Endothelial cell of umbilical vein (primary cell): ENCODE data around the gene MOBP.

ENCODE experiments used
- EZH2 ChIP-seq: IDR thresholded peaks from 2 replicates; pipeline ENCODE4 v1.6.1; 2012; ENCODE audit warnings: borderline replicate concordance, low read depth, mild to moderate bottlenecking, moderate library complexity, low read length, inconsistent platforms; ENCODE audit not compliant: severe bottlenecking
- GATA2 ChIP-seq: IDR thresholded peaks from 2 replicates; pipeline ENCODE4 v1.7.0; 2011; ENCODE audit warnings: low read depth, mild to moderate bottlenecking, moderate library complexity, mixed read lengths, low read length; ENCODE audit not compliant: insufficient read length, insufficient read depth
- MAX ChIP-seq: IDR thresholded peaks from 2 replicates; pipeline ENCODE4 v1.6.1; 2011; ENCODE audit not compliant: insufficient read depth, insufficient read length
- MYC ChIP-seq: IDR thresholded peaks from one replicate; pipeline ENCODE4 v1.6.1; 2011; ENCODE audit warnings: mild to moderate bottlenecking, low read depth, low read length
- POLR2A ChIP-seq: IDR thresholded peaks from 2 replicates; pipeline ENCODE4 v1.6.1; 2012; ENCODE audit warnings: low read depth, mild to moderate bottlenecking, control low read depth, low read length
- POLR2AphosphoS5 ChIP-seq: IDR thresholded peaks from 2 replicates; pipeline ENCODE4 v1.6.1; 2012; ENCODE audit warnings: low read depth, mild to moderate bottlenecking, control low read depth, low read length, moderate library complexity; ENCODE audit not compliant: insufficient read depth
- TF ChIP-seq, protein P1 (sequence below), 2 donors: IDR thresholded peaks; 1 replicate in 1 of 2; 2 replicates in 1 of 2; pipeline ENCODE4 v1.5.1; 2011; ENCODE audit warnings: low read length in 2 of 2, mild to moderate bottlenecking in 2 of 2, moderate library complexity in 2 of 2, control low read depth in 1 of 2, inconsistent platforms in 1 of 2, low read depth in 1 of 2; ENCODE audit not compliant: insufficient read depth in 1 of 2; ENCODE audit errors: extremely low read depth in 1 of 2

DNA sequence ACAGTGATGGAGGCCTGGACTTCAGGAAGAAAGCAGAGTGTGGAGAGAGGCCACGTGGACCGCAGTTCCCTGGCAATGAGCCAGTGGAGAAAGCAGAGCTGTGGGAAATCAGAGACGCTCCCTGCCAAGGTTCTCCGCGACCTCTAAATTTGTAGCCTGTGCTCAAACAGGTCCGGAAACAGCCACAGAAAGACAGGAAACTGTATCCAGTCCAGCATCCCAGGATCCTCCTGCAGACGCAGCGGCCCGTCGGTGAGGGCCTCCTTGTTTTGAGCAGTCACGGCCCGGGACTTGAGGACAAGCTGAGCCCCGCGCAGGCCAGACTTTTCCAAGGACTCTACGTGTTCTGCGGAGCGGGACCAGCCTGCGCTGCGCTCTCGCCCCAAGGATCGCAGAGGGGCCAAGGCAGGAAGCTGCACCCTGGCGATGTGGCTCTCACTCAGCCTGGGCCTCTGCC lies 38.7 kb upstream of the MOBP start:
- TF ChIP-seq, protein P1, sequence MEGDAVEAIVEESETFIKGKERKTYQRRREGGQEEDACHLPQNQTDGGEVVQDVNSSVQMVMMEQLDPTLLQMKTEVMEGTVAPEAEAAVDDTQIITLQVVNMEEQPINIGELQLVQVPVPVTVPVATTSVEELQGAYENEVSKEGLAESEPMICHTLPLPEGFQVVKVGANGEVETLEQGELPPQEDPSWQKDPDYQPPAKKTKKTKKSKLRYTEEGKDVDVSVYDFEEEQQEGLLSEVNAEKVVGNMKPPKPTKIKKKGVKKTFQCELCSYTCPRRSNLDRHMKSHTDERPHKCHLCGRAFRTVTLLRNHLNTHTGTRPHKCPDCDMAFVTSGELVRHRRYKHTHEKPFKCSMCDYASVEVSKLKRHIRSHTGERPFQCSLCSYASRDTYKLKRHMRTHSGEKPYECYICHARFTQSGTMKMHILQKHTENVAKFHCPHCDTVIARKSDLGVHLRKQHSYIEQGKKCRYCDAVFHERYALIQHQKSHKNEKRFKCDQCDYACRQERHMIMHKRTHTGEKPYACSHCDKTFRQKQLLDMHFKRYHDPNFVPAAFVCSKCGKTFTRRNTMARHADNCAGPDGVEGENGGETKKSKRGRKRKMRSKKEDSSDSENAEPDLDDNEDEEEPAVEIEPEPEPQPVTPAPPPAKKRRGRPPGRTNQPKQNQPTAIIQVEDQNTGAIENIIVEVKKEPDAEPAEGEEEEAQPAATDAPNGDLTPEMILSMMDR (IDR thresholded peaks at IDR 0.05; ENCODE audit: extremely low read depth in 1 of 2, insufficient read depth in 1 of 2, low read depth in 1 of 2, low read length in 2 of 2) = no peak
- TF ChIP-seq POLR2AphosphoS5 = peak; percentile 16
- peak; percentile 83 for TF ChIP-seq MAX
- no peak for TF ChIP-seq EZH2
- no peak for TF ChIP-seq POLR2A
- peak; percentile 25 for TF ChIP-seq MYC
- TF ChIP-seq GATA2 = no peak
